Measurements from ENCODE around the gene TTC6. TPM values are rescaled to one million over a fixed set of nuclear protein-coding genes. Genes with fewer than 3 reads are reported as not detected.

TTC6 gene
- total RNA-seq, 2 donors from 2014 or later: 8.1 to 11.0 TPM

DNA sequence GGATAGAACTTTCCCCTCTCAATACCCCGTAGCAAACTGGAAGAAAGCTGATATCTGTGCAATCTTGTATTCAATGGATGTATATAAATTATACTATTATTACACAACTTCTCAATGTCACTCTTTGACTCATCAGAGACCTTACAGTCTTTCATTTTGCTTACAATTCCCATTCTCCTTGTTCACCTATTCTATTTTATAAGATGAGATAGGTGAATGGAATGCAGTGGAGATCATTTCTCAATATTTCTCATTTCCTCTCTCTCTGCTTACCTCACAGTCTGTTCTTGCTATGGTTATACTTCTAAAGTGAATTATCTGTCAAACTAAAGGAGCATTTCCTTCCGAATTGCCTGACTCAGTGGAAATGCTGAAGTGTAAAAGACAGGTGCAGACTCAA is 15.3 kb upstream of the TTC6 start:
- Histone ChIP-seq H3K27ac (ENCODE audit: low read depth, low read length) (no peak overlapping the region), H3K9ac (ENCODE audit: extremely low read depth, low read length, poor library complexity, severe bottlenecking) (no peak overlapping the region), H3K27me3 (ENCODE audit: control insufficient read depth, insufficient read depth, low read length, poor library complexity, severe bottlenecking) (peaks cover 75% of the 10 kb centered on the region), H3K36me3 (ENCODE audit: control insufficient read depth, insufficient read depth, low read length) (no peaks in the 10 kb centered on the region), H3K4me3 (ENCODE audit: low read length) (no peak overlapping the region), H3K4me1 (ENCODE audit: control insufficient read depth, insufficient read depth, low read length) (no peaks in the 10 kb centered on the region), H3K9me3 (ENCODE audit: control insufficient read depth, low read length) (no peaks in the 10 kb centered on the region)
- Mint-ChIP-seq H3K4me3 (no peak overlapping the region), H3K27me3 (ENCODE audit: insufficient read depth) (peaks cover 91% of the 10 kb centered on the region), H3K36me3 (ENCODE audit: low read depth) (no peaks in the 10 kb centered on the region), H3K4me1 (peaks cover 11% of the 10 kb centered on the region), H3K9me3 (no peaks in the 10 kb centered on the region), H3K27ac (no peak overlapping the region)
- no peak for DNase-seq
- 80 to 88% methylated on average over 1 of the region's 2 CpGs for WGBS, 2 experiments (ENCODE audit: insufficient coverage in 1 of 2, insufficient read length in 1 of 2)
- TF ChIP-seq, protein P1, sequence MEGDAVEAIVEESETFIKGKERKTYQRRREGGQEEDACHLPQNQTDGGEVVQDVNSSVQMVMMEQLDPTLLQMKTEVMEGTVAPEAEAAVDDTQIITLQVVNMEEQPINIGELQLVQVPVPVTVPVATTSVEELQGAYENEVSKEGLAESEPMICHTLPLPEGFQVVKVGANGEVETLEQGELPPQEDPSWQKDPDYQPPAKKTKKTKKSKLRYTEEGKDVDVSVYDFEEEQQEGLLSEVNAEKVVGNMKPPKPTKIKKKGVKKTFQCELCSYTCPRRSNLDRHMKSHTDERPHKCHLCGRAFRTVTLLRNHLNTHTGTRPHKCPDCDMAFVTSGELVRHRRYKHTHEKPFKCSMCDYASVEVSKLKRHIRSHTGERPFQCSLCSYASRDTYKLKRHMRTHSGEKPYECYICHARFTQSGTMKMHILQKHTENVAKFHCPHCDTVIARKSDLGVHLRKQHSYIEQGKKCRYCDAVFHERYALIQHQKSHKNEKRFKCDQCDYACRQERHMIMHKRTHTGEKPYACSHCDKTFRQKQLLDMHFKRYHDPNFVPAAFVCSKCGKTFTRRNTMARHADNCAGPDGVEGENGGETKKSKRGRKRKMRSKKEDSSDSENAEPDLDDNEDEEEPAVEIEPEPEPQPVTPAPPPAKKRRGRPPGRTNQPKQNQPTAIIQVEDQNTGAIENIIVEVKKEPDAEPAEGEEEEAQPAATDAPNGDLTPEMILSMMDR (conservative IDR thresholded peaks at IDR 0.05): no peak

DNA sequence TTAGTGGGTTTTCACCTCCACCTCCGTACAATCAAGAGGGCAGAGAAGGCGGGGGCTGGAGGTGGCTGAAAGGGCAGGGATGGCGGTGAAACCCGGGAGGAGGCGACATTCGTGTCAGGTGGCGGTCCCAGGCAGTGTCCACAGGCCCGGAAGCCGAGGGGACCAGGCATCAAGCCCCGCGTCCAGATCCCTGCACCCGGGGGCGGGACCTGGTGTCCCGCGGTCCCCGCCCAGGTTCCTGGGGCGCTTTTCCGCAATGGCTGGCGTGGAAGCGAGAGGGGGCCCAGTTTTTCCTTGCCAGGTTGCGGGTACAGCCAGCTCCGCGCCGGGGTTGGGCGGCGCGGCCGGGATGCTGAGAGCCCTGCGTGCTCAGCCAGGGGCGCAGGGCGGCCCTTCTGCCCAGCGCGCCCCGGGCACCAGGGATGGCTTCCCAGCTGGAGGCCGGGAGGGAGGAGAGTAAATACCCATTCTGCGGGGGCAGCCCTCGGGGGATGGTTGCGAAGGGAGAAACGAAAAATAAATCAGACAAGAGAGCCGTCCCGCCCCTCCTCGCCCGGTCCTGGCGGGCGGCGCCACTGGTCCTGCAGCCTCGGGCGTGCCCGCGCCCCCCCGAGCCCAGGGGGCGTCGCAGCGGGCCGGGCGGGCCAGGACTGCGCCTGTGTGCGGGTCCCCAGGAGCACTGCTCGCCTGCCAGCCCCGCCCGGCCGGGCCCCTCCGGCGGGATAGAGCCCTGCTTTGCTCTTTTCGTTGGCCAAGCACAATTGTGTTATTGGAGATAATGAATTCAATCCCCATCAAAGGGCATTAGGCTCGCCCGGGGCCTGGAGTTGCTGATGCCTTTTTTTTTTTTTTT is 11.8 kb upstream of the TTC6 start:
- Mint-ChIP-seq H3K27ac (no peak overlapping the region), H3K4me3 (peak overlapping the region; percentile 56), H3K4me1 (peaks cover 34% of the 10 kb centered on the region), H3K36me3 (ENCODE audit: low read depth) (no peaks in the 10 kb centered on the region), H3K27me3 (ENCODE audit: insufficient read depth) (peaks cover 82% of the 10 kb centered on the region), H3K9me3 (no peaks in the 10 kb centered on the region)
- 0 to 3% methylated on average over 15 to 67 of the region's 67 CpGs for WGBS, 2 experiments (ENCODE audit: insufficient coverage in 1 of 2, insufficient read length in 1 of 2)
- peak; percentile 68 for DNase-seq
- H3K9ac ChIP-seq (ENCODE audit: extremely low read depth, low read length, poor library complexity, severe bottlenecking): no peak overlapping the region
- no peak overlapping the region for H3K27ac ChIP-seq (ENCODE audit: low read depth, low read length)
- H3K36me3 ChIP-seq (ENCODE audit: control insufficient read depth, insufficient read depth, low read length): no peaks in the 10 kb centered on the region
- H3K4me3 ChIP-seq (ENCODE audit: low read length): peak overlapping the region; percentile 72
- TF ChIP-seq, protein P1 (conservative IDR thresholded peaks at IDR 0.05): peak; percentile 12
- H3K4me1 ChIP-seq (ENCODE audit: control insufficient read depth, insufficient read depth, low read length): peaks cover 8% of the 10 kb centered on the region
- H3K27me3 ChIP-seq (ENCODE audit: control insufficient read depth, insufficient read depth, low read length, poor library complexity, severe bottlenecking): peaks cover 86% of the 10 kb centered on the region
- no peaks in the 10 kb centered on the region for H3K9me3 ChIP-seq (ENCODE audit: control insufficient read depth, low read length)

DNA sequence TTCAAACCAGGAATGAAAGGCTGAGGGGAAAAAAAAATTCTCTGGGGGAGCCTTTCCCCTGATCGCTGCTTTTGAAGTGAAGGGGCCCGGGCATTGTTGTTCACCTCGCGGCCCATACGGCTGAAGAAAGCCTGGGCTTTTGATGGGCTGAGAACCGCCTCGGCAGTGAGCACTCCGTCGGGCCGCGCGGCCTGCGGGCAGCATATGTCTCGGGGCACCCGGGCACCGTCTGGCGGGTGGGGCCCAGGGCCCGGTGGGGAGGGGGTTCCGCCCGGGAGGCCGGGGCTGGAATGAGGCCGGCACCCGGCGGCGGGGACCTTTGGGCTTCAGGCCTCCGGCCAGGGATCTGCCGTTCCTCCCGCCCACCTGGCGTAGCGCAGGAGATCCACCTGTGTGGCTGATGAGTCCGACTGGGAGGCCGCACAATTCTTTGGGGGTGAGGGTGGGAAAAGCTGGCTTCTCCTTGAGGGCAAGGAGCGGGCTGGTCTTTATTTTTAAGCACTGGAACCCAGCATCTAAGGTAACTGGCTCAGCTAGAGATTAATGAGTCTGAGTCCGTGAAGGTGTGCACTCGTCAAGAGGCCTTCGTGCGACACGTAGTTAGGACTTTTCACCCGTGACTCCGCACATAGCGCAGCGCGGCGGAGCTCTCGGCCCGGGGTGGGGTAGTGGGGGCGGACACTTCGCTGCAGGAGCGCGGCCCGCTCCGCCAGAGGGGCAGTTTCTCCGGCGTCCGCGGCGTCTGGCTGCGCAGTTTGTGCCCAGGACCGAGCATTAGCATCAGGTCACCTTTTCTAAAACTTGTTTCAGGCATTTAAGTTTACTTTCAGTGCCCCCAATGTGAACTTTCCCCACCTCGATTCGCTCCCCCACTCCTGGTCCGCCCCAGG is 11.0 kb upstream of the TTC6 start:
- Mint-ChIP-seq H3K27me3 (ENCODE audit: insufficient read depth) (peaks cover 83% of the 10 kb centered on the region), H3K36me3 (ENCODE audit: low read depth) (peaks cover 1% of the 10 kb centered on the region), H3K27ac (no peak overlapping the region), H3K4me1 (peaks cover 36% of the 10 kb centered on the region), H3K4me3 (peak overlapping the region; percentile 56), H3K9me3 (no peaks in the 10 kb centered on the region)
- H3K36me3 ChIP-seq (ENCODE audit: control insufficient read depth, insufficient read depth, low read length): no peaks in the 10 kb centered on the region
- TF ChIP-seq, protein P1 (conservative IDR thresholded peaks at IDR 0.05): no peak
- H3K27ac ChIP-seq (ENCODE audit: low read depth, low read length): no peak overlapping the region
- peaks cover 87% of the 10 kb centered on the region for H3K27me3 ChIP-seq (ENCODE audit: control insufficient read depth, insufficient read depth, low read length, poor library complexity, severe bottlenecking)
- 6 to 13% methylated on average over 45 to 62 of the region's 62 CpGs for WGBS, 2 experiments (ENCODE audit: insufficient coverage in 1 of 2, insufficient read length in 1 of 2)
- no peak overlapping the region for H3K9ac ChIP-seq (ENCODE audit: extremely low read depth, low read length, poor library complexity, severe bottlenecking)
- no peaks in the 10 kb centered on the region for H3K9me3 ChIP-seq (ENCODE audit: control insufficient read depth, low read length)
- peaks cover 8% of the 10 kb centered on the region for H3K4me1 ChIP-seq (ENCODE audit: control insufficient read depth, insufficient read depth, low read length)
- peak overlapping the region; percentile 72 for H3K4me3 ChIP-seq (ENCODE audit: low read length)
- DNase-seq: peak; percentile 77

All from endodermal cell (in vitro differentiated cells).